Ovary (tissue), 9 donors: ENCODE measurements around the gene EFTUD2. TPM values are rescaled to one million over a fixed set of nuclear protein-coding genes. Genes with fewer than 3 reads are reported as not detected.

Experiments used
- DNase-seq, 5 donors: peaks; one replicate each; pipeline ENCODE4 v3.0.0-alpha.2; 2019 to 2020
- H3K27ac ChIP-seq, 2 donors: fragments of 200-600 bp; one replicate each; pipeline versions ENCODE4 v1.5.1 to v1.8.0; 2019 to 2022
- H3K27me3 ChIP-seq: fragments of 200-600 bp; one replicate; pipeline ENCODE4 v1.8.0; 2022
- H3K36me3 ChIP-seq: fragments of 200-600 bp; sonication (generic); one replicate; pipeline ENCODE4 v1.5.1; 2019
- H3K4me1 ChIP-seq: one replicate; pipeline ENCODE4 v1.8.1; 2013; ENCODE audit warnings: mild to moderate bottlenecking, moderate library complexity; ENCODE audit not compliant: insufficient read depth
- H3K4me3 ChIP-seq: fragments of 200-600 bp; sonication (generic); one replicate; pipeline ENCODE4 v1.5.1; 2017
- H3K9me3 ChIP-seq, 2 donors: fragments of 200-600 bp in 1 of 2; sonication (generic) in 1 of 2; one replicate each; pipeline versions ENCODE4 v1.5.1 to v1.8.1; 2013 to 2019; ENCODE audit warnings: mild to moderate bottlenecking in 1 of 2, moderate library complexity in 1 of 2
- CTCF ChIP-seq, 3 donors: fragments of 450-650 bp in 2 of 3; fragments of 200-600 bp in 1 of 3; IDR thresholded peaks; one replicate each; pipeline versions ENCODE4 v1.5.1 to v1.8.0; 2016 to 2022; ENCODE audit warnings: antibody characterized with exemption in 3 of 3, mild to moderate bottlenecking in 1 of 3
- EP300 ChIP-seq: sonication (generic); formaldehyde crosslinking; IDR thresholded peaks from one replicate; pipeline ENCODE4 v1.6.1; 2017; ENCODE audit warnings: antibody characterized with exemption
- POLR2A ChIP-seq: fragments of 450-650 bp; IDR thresholded peaks from one replicate; pipeline ENCODE4 v1.6.1; 2017; ENCODE audit warnings: antibody characterized with exemption, mild to moderate bottlenecking, moderate library complexity
- WGBS, 3 donors: extraction: QIAGEN DNeasy Blood & Tissue Kit in 1 of 3; methylation state at CpG; one replicate each; pipeline versions ENCODE4 v1.1.5 to v1.1.7; 2013 to 2017; 5-methylcytosine and 5-hydroxymethylcytosine counted together
- intact Hi-C, 4 donors: fragments of 100-400 bp; cut with DNase I; formaldehyde crosslinking; loops; one replicate each; pipeline versions ENCODE4 v1.11.0 to v1.15.1; 2022 to 2023
- polyA plus RNA-seq, 2 donors: library from polyadenylated mRNA; stranded (reverse); fragments of 200-250 nt in 1 of 2; fragments of 350-450 nt in 1 of 2; fragmentation: Illumina TruSeq in 1 of 2; extraction: RNeasy Lipid Tissue Mini Kit (QIAGEN cat#74804) in 1 of 2; gene quantifications; one replicate each; pipeline ENCODE4 v1.2.3, GENCODE V29; 2013 to 2014
- total RNA-seq, 7 donors: library from RNA; depleted of rRNA in 2 of 7; stranded (reverse); fragments of >200 nt in 2 of 7; fragmentation: NEBNext Ultra II Directional in 3 of 7; extraction: Animal tissue kit (Norgen Biotek cat#: 25700) in 3 of 7; gene quantifications; one replicate each; pipeline versions ENCODE4 v1.1.0 to v1.2.4, GENCODE V29; 2016 to 2023
- donor health status: DM: no; HTN: no; CAD: no; lungs with moderate emphysema.
- donor health status: DM: no; HTN: no; CAD: no.
- donor health status: Bipolar disorder and iron deficiency.
- donor health status: DM: yes; HTN: yes; CAD: no.
- donor health status: DM: no; HTN: no; CAD: no.
- donor health status: DM: yes; HTN: yes; CAD: no.

EFTUD2 gene
- total and polyA plus RNA-seq, 9 donors = 22.2 to 111 (median 62.5) TPM

GRCh38 chr17:44894642-44895041, 4.6 kb downstream of the EFTUD2 start:
- H3K36me3 ChIP-seq = no peaks in the 10 kb centered on the region
- peaks cover 2% of the 10 kb centered on the region for H3K4me1 ChIP-seq
- no peak overlapping the region for H3K27ac ChIP-seq
- H3K27me3 ChIP-seq = no peaks in the 10 kb centered on the region
- intact Hi-C loops = no loop called here
- no peak overlapping the region for H3K4me3 ChIP-seq
- DNase-seq = no peak
- TF ChIP-seq CTCF (IDR thresholded peaks at IDR 0.05) (no peak), EP300 (no peak), POLR2A (no peak)
- H3K9me3 ChIP-seq = no peaks in the 10 kb centered on the region
- WGBS, 3 donors = 87 to 98% (median 88%) methylated on average over 4 of the region's 4 CpGs

- Histone ChIP-seq H3K4me1 (peaks cover 4% of the 10 kb centered on the region), H3K27ac (no peak overlapping the region), H3K27me3 (no peaks in the 10 kb centered on the region), H3K9me3 (no peaks in the 10 kb centered on the region), H3K36me3 (no peaks in the 10 kb centered on the region), H3K4me3 (no peak overlapping the region)
- TF ChIP-seq CTCF (IDR thresholded peaks at IDR 0.05) (no peak), EP300 (no peak)
- no peak for DNase-seq
- intact Hi-C loops = no loop called here
Observed at GRCh38 chr17:44892250-44892649, 7.0 kb downstream of the EFTUD2 start.

GRCh38 chr17:44889003-44889402, 10.2 kb downstream of the EFTUD2 start:
- DNase-seq = no peak
- TF ChIP-seq POLR2A (no peak), EP300 (no peak), CTCF (IDR thresholded peaks at IDR 0.05) (no peak)
- Histone ChIP-seq H3K4me1 (peaks cover 4% of the 10 kb centered on the region), H3K4me3 (no peak overlapping the region), H3K27ac (no peak overlapping the region), H3K36me3 (no peaks in the 10 kb centered on the region), H3K9me3 (no peaks in the 10 kb centered on the region), H3K27me3 (no peaks in the 10 kb centered on the region)
- intact Hi-C loops = no loop called here
- 27 to 41% (median 38%) methylated on average over 7 of the region's 7 CpGs for WGBS, 3 donors

GRCh38 chr17:44887971-44888954, 11.0 kb downstream of the EFTUD2 start:
- 82 to 90% (median 86%) methylated on average over 10 of the region's 10 CpGs for WGBS, 3 donors
- H3K27me3 ChIP-seq = no peaks in the 10 kb centered on the region
- intact Hi-C loops = no loop called here
- H3K9me3 ChIP-seq = no peaks in the 10 kb centered on the region
- H3K4me1 ChIP-seq = peaks cover 4% of the 10 kb centered on the region
- no peak overlapping the region for H3K27ac ChIP-seq
- TF ChIP-seq POLR2A (no peak), EP300 (no peak), CTCF (IDR thresholded peaks at IDR 0.05) (no peak)
- H3K36me3 ChIP-seq = no peaks in the 10 kb centered on the region
- DNase-seq = no peak
- H3K4me3 ChIP-seq = no peak overlapping the region
